Liver (tissue), 3 donors: ENCODE measurements around the gene MYO18B.

Experiments used
- GABPA ChIP-seq, 2 donors: IDR thresholded peaks in 1 of 2; conservative IDR thresholded peaks in 1 of 2; 2 replicates each; pipeline ENCODE4 v1.6.1; 2016; ENCODE audit warnings: antibody characterized with exemption in 2 of 2, mild to moderate bottlenecking in 1 of 2, moderate library complexity in 1 of 2
- HNF4A ChIP-seq, 2 donors: conservative IDR thresholded peaks; 2 replicates each; pipeline ENCODE4 v1.6.1; 2016; ENCODE audit warnings: antibody characterized with exemption in 2 of 2, mild to moderate bottlenecking in 2 of 2
- JUND ChIP-seq, 2 donors: IDR thresholded peaks; 2 replicates each; pipeline ENCODE4 v1.6.1; 2016; ENCODE audit warnings: antibody characterized with exemption in 2 of 2
- RAD21 ChIP-seq, 2 donors: IDR thresholded peaks; 2 replicates each; pipeline ENCODE4 v1.6.1; 2016; ENCODE audit warnings: antibody characterized with exemption in 2 of 2, mild to moderate bottlenecking in 2 of 2
- SP1 ChIP-seq: IDR thresholded peaks from 2 replicates; pipeline ENCODE4 v1.6.1; 2018; ENCODE audit warnings: antibody characterized with exemption, mild to moderate bottlenecking
- TAF1 ChIP-seq: conservative IDR thresholded peaks from 2 replicates; pipeline ENCODE4 v1.6.1; 2016; ENCODE audit warnings: antibody characterized with exemption, mild to moderate bottlenecking
- TF ChIP-seq, protein P1 (sequence below): fragments of 150-350 bp; IDR thresholded peaks from 2 replicates; pipeline ENCODE4 v1.5.1; 2017; ENCODE audit warnings: improper control_type of control experiment, low read depth, low read length; ENCODE audit not compliant: missing input control
- TF ChIP-seq, protein P2 (sequence below): IDR thresholded peaks from 2 replicates; pipeline ENCODE4 v1.6.1; 2016; ENCODE audit warnings: antibody characterized with exemption, mild to moderate bottlenecking
- TF ChIP-seq, protein P3 (sequence below): IDR thresholded peaks from 2 replicates; pipeline ENCODE4 v1.6.1; 2016; ENCODE audit warnings: antibody characterized with exemption
- donor health status: healthy.
- donor health status: healthy.

DNA sequence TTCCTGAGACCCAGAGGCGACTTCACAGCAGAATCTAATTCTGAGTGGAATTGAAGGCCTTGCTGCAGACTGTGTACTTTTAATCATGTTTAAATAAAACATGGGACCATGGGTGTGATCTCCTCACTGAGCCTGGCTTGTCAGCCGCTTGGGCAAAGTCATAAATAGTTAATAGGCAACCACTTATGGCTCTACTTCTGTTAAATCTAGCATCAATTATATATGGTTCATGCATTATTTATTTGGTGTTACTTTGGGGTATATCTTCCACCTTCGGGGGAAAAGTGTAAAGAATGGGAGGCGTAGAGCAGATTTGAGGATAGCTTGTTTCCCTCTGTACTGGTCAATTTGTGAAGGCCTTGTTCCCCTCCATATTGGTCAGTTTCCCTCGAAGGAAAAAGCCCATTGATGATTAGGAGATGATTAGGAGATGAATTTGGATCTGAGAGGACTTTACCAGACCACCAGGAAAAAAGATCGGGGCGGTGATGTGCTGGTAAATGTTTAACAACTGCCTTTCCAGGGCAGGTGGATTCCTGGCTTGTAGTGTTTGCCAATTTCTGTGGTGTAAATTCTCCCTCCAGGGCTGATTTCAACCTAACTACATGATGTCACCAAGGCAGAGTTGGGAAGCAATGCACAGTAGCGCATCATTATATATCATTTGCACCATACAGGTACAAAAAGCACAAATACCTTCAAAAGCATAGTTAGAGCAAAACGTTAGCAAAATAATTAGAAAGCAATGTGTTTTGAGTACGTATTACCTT, 223.2 kb downstream of the MYO18B start:
- TF ChIP-seq, protein P1, sequence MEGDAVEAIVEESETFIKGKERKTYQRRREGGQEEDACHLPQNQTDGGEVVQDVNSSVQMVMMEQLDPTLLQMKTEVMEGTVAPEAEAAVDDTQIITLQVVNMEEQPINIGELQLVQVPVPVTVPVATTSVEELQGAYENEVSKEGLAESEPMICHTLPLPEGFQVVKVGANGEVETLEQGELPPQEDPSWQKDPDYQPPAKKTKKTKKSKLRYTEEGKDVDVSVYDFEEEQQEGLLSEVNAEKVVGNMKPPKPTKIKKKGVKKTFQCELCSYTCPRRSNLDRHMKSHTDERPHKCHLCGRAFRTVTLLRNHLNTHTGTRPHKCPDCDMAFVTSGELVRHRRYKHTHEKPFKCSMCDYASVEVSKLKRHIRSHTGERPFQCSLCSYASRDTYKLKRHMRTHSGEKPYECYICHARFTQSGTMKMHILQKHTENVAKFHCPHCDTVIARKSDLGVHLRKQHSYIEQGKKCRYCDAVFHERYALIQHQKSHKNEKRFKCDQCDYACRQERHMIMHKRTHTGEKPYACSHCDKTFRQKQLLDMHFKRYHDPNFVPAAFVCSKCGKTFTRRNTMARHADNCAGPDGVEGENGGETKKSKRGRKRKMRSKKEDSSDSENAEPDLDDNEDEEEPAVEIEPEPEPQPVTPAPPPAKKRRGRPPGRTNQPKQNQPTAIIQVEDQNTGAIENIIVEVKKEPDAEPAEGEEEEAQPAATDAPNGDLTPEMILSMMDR = no peak
- no peak for TF ChIP-seq TAF1
- no peak for TF ChIP-seq GABPA (IDR thresholded peaks at IDR 0.05 in 1 of 2, conservative IDR thresholded peaks at IDR 0.05 in 1 of 2)
- TF ChIP-seq RAD21 (IDR thresholded peaks at IDR 0.05) = no peak
- TF ChIP-seq, protein P2, sequence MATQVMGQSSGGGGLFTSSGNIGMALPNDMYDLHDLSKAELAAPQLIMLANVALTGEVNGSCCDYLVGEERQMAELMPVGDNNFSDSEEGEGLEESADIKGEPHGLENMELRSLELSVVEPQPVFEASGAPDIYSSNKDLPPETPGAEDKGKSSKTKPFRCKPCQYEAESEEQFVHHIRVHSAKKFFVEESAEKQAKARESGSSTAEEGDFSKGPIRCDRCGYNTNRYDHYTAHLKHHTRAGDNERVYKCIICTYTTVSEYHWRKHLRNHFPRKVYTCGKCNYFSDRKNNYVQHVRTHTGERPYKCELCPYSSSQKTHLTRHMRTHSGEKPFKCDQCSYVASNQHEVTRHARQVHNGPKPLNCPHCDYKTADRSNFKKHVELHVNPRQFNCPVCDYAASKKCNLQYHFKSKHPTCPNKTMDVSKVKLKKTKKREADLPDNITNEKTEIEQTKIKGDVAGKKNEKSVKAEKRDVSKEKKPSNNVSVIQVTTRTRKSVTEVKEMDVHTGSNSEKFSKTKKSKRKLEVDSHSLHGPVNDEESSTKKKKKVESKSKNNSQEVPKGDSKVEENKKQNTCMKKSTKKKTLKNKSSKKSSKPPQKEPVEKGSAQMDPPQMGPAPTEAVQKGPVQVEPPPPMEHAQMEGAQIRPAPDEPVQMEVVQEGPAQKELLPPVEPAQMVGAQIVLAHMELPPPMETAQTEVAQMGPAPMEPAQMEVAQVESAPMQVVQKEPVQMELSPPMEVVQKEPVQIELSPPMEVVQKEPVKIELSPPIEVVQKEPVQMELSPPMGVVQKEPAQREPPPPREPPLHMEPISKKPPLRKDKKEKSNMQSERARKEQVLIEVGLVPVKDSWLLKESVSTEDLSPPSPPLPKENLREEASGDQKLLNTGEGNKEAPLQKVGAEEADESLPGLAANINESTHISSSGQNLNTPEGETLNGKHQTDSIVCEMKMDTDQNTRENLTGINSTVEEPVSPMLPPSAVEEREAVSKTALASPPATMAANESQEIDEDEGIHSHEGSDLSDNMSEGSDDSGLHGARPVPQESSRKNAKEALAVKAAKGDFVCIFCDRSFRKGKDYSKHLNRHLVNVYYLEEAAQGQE = no peak
- no peak for TF ChIP-seq SP1
- TF ChIP-seq, protein P3, sequence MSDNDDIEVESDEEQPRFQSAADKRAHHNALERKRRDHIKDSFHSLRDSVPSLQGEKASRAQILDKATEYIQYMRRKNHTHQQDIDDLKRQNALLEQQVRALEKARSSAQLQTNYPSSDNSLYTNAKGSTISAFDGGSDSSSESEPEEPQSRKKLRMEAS = no peak
- no peak for TF ChIP-seq JUND (IDR thresholded peaks at IDR 0.05)
- TF ChIP-seq HNF4A (conservative IDR thresholded peaks at IDR 0.05) = no peak
